Cardiac fibroblast (primary cell): Measurements from ENCODE around the gene TUBA8.

ENCODE experiments used
- DNase-seq, 2 donors: peaks; one replicate each; pipeline versions ENCODE4 v3.0.0 to v3.0.0-alpha.2; 2010; ENCODE audit warnings: low read depth in 2 of 2
- H3K4me3 ChIP-seq, 2 donors: replicated peaks in 1 of 2; 1 replicate in 1 of 2; 2 replicates in 1 of 2; pipeline ENCODE4 v1.5.1; 2011; ENCODE audit warnings: low read depth in 2 of 2, low read length in 2 of 2, mild to moderate bottlenecking in 2 of 2, moderate library complexity in 1 of 2
- CTCF ChIP-seq: IDR thresholded peaks from one replicate; pipeline ENCODE4 v1.5.1; 2011; ENCODE audit warnings: low read depth, mild to moderate bottlenecking, low read length, inconsistent platforms

TUBA8 gene

GRCh38 chr22:18114495-18114894, 3.9 kb downstream of the TUBA8 start:
- H3K4me3 ChIP-seq = no peak overlapping the region
- no peak for TF ChIP-seq CTCF

GRCh38 chr22:18114976-18115652, 4.5 kb downstream of the TUBA8 start:
- H3K4me3 ChIP-seq = no peak overlapping the region
- no peak for DNase-seq
- TF ChIP-seq CTCF = no peak

More at GRCh38 chr22:18114495-18114894, 3.9 kb downstream of the TUBA8 start:
- no peak for DNase-seq

- no peak for DNase-seq
- no peak overlapping the region for H3K4me3 ChIP-seq
- no peak for TF ChIP-seq CTCF
Measured at GRCh38 chr22:18115906-18116371, 5.3 kb downstream of the TUBA8 start.

- TF ChIP-seq CTCF = no peak
- DNase-seq = no peak
- H3K4me3 ChIP-seq = no peak overlapping the region
Measured at GRCh38 chr22:18116634-18117033, 6.0 kb downstream of the TUBA8 start.

GRCh38 chr22:18118345-18118915, 7.8 kb downstream of the TUBA8 start:
- H3K4me3 ChIP-seq = no peak overlapping the region
- DNase-seq = no peak
- no peak for TF ChIP-seq CTCF

GRCh38 chr22:18119409-18120110, 9.0 kb downstream of the TUBA8 start:
- no peak overlapping the region for H3K4me3 ChIP-seq
- TF ChIP-seq CTCF = no peak
- DNase-seq = no peak
